ENCODE data around the gene ATP8A1.

DNA sequence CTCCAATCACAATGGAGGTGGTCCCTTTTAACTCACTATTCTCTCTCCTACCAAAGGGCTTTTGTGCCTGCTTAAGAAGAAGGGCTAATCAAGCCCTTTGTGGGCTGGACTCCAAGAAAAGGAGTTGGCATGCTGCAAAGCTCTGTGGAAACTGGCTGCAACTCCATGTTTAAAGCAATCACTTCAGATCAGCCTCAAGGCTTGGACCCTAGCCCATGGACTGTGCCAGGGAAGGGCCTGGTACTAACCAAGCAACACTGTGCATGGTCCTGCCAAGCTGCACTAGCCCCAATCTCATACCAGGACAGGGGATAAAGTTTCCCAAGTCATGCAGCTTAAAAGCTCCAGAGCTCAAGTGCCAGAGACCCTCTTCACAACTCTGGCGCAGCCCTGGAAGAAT is 86.7 kb downstream of the ATP8A1 start:
- TF ChIP-seq RXRA (IDR thresholded peaks at IDR 0.05; ENCODE audit: insufficient read depth, low read depth, low read length) (no peak), ZNF274 (IDR thresholded peaks at IDR 0.05; ENCODE audit: borderline replicate concordance, extremely low read depth, low read length) (no peak)
- TF ChIP-seq, protein P1, sequence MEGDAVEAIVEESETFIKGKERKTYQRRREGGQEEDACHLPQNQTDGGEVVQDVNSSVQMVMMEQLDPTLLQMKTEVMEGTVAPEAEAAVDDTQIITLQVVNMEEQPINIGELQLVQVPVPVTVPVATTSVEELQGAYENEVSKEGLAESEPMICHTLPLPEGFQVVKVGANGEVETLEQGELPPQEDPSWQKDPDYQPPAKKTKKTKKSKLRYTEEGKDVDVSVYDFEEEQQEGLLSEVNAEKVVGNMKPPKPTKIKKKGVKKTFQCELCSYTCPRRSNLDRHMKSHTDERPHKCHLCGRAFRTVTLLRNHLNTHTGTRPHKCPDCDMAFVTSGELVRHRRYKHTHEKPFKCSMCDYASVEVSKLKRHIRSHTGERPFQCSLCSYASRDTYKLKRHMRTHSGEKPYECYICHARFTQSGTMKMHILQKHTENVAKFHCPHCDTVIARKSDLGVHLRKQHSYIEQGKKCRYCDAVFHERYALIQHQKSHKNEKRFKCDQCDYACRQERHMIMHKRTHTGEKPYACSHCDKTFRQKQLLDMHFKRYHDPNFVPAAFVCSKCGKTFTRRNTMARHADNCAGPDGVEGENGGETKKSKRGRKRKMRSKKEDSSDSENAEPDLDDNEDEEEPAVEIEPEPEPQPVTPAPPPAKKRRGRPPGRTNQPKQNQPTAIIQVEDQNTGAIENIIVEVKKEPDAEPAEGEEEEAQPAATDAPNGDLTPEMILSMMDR (IDR thresholded peaks at IDR 0.05; ENCODE audit: control extremely low read depth in 1 of 3, insufficient read depth in 1 of 3, low read depth in 1 of 3, low read length in 3 of 3), result no peak
